ENCODE data around the gene IP6K1.
"Not testable (repeated sequence)": the region's sequence is repeated elsewhere in the genome, so short reads cannot be mapped to it uniquely, and the experiment has no call there.

GRCh38 chr3:49776101-49776500 lies 10.2 kb downstream of the IP6K1 start:
- not testable (repeated sequence) for TF ChIP-seq RAD21 (IDR thresholded peaks at IDR 0.05; ENCODE audit: low read depth); POLR2AphosphoS5 (IDR thresholded peaks at IDR 0.05; ENCODE audit: low read depth, low read length); CTCF (IDR thresholded peaks at IDR 0.05 in 2 of 3, conservative IDR thresholded peaks at IDR 0.05 in 1 of 3; ENCODE audit: borderline replicate concordance in 1 of 3, insufficient read depth in 1 of 3, low read depth in 2 of 3, low read length in 2 of 3); CEBPB (IDR thresholded peaks at IDR 0.05; ENCODE audit: low read depth); ELF1 (IDR thresholded peaks at IDR 0.05; ENCODE audit: borderline replicate concordance, low read depth); REST (IDR thresholded peaks at IDR 0.05; ENCODE audit: low read depth)
